Mammary epithelial cell (primary cell): ENCODE results near the gene CHTF18.

Experiments
- EZH2 ChIP-seq: IDR thresholded peaks from 2 replicates; pipeline ENCODE4 v1.6.1; 2012; ENCODE audit warnings: low read length, inconsistent platforms, borderline replicate concordance
- TF ChIP-seq, protein P1 (sequence below), 2 donors: IDR thresholded peaks in 1 of 2; conservative IDR thresholded peaks in 1 of 2; 2 replicates each; pipeline ENCODE4 v1.5.1; 2011 to 2012; ENCODE audit warnings: inconsistent platforms in 2 of 2, low read length in 2 of 2, mild to moderate bottlenecking in 2 of 2, control low read depth in 1 of 2, low read depth in 1 of 2; ENCODE audit not compliant: insufficient read depth in 1 of 2; ENCODE audit errors: extremely low read depth in 1 of 2

DNA sequence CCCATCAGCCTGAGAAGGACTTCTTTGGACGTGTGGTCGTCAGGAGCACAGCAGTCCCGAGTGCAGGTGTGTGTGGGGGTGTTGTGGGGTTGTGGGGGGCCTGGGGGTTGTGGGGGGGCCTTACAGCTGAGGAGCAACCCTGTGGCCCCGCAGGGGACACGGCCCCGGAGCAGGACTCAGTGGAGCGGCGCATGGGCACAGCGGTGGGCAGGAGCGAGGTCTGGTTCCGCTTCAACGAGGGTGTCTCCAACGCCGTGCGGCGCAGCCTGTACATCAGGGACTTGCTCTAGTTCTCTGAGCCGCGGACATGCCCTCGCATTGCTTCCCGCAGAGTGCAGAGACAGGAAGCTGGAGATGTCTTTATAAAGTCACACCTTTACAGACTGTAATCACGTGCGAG, 9.3 kb downstream of the CHTF18 start:
- TF ChIP-seq, protein P1, sequence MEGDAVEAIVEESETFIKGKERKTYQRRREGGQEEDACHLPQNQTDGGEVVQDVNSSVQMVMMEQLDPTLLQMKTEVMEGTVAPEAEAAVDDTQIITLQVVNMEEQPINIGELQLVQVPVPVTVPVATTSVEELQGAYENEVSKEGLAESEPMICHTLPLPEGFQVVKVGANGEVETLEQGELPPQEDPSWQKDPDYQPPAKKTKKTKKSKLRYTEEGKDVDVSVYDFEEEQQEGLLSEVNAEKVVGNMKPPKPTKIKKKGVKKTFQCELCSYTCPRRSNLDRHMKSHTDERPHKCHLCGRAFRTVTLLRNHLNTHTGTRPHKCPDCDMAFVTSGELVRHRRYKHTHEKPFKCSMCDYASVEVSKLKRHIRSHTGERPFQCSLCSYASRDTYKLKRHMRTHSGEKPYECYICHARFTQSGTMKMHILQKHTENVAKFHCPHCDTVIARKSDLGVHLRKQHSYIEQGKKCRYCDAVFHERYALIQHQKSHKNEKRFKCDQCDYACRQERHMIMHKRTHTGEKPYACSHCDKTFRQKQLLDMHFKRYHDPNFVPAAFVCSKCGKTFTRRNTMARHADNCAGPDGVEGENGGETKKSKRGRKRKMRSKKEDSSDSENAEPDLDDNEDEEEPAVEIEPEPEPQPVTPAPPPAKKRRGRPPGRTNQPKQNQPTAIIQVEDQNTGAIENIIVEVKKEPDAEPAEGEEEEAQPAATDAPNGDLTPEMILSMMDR (conservative IDR thresholded peaks at IDR 0.05 in 1 of 2, IDR thresholded peaks at IDR 0.05 in 1 of 2; ENCODE audit: extremely low read depth in 1 of 2, insufficient read depth in 1 of 2, low read depth in 1 of 2, low read length in 2 of 2): no peak
- TF ChIP-seq EZH2: no peak
